SU-DHL-6 (cell line): Measurements from ENCODE around the gene GOLGA3.

Experiments
- H2AFZ ChIP-seq: fragments of 200-600 bp; sonication (generic); 2 replicates; pipeline ENCODE4 v1.6.1; 2014; ENCODE audit warnings: low read depth, mild to moderate bottlenecking, moderate library complexity, mixed read lengths, antibody characterized with exemption, low read length; ENCODE audit not compliant: severe bottlenecking
- H3F3A ChIP-seq: fragments of 200-600 bp; shearing (Covaris generic); 2 replicates; pipeline ENCODE4 v1.6.0; 2016; ENCODE audit warnings: antibody characterized with exemption, mild to moderate bottlenecking; ENCODE audit not compliant: insufficient read depth
- H3K27ac ChIP-seq: fragments of 200-600 bp; sonication (generic); 2 replicates; pipeline ENCODE4 v1.5.1; 2016; ENCODE audit warnings: low read depth, mild to moderate bottlenecking, low read length, moderate library complexity, mixed read lengths
- H3K27me3 ChIP-seq: fragments of 200-600 bp; sonication (generic), shearing (Covaris generic); 2 replicates; pipeline ENCODE4 v1.6.0; 2014; ENCODE audit warnings: mild to moderate bottlenecking, low read length
- H3K36me3 ChIP-seq: fragments of 200-600 bp; sonication (generic); 2 replicates; pipeline ENCODE4 v1.6.1; 2014; ENCODE audit warnings: mild to moderate bottlenecking, low read length, mixed read lengths
- H3K4me2 ChIP-seq: fragments of 300-600, 200-600 bp; shearing (Covaris generic), sonication (generic); 2 replicates; pipeline ENCODE4 v1.6.0; 2014; ENCODE audit warnings: low read length, low read depth, mild to moderate bottlenecking; ENCODE audit not compliant: poor library complexity, severe bottlenecking
- H3K4me3 ChIP-seq: fragments of 200-600 bp; sonication (generic); 2 replicates; pipeline ENCODE4 v1.5.1; 2014; ENCODE audit warnings: antibody characterized with exemption, low read length, mild to moderate bottlenecking, mixed read lengths; ENCODE audit not compliant: insufficient read depth, poor library complexity, severe bottlenecking
- H3K79me2 ChIP-seq: fragments of 200-600 bp; sonication (generic); 2 replicates; pipeline ENCODE4 v1.6.1; 2014; ENCODE audit warnings: mild to moderate bottlenecking, low read length, moderate library complexity; ENCODE audit not compliant: insufficient read depth
- H3K9ac ChIP-seq: fragments of 200-600 bp; sonication (generic); 2 replicates; pipeline ENCODE4 v1.7.0; 2014; ENCODE audit warnings: mild to moderate bottlenecking, low read length
- H3K9me2 ChIP-seq: fragments of 200-600 bp; sonication (generic); replicated peaks from 2 replicates; pipeline ENCODE4 v1.6.1; 2014; ENCODE audit warnings: low read length; ENCODE audit not compliant: insufficient read depth
- H3K9me3 ChIP-seq: fragments of 200-600 bp; sonication (generic); 2 replicates; pipeline ENCODE4 v1.6.1; 2014; ENCODE audit warnings: low read length, mixed read lengths; ENCODE audit not compliant: insufficient read depth
- H4K20me1 ChIP-seq: fragments of 200-600 bp; sonication (generic); 2 replicates; pipeline ENCODE4 v1.6.1; 2014; ENCODE audit warnings: low read depth, mild to moderate bottlenecking, antibody characterized with exemption, low read length, moderate library complexity, mixed read lengths
- CTCF ChIP-seq: fragments of 200-600 bp; sonication (generic); IDR thresholded peaks from one replicate; pipeline ENCODE4 v1.5.1; 2017; ENCODE audit warnings: antibody characterized with exemption, mild to moderate bottlenecking, low read length, moderate library complexity; ENCODE audit not compliant: insufficient read depth, poor library complexity, severe bottlenecking
- EZH2phosphoT487 ChIP-seq: fragments of 200-600 bp; sonication (generic), shearing (Covaris generic); conservative IDR thresholded peaks from 2 replicates; pipeline ENCODE4 v1.6.1; 2018; ENCODE audit warnings: mild to moderate bottlenecking, antibody characterized with exemption, low read length, moderate library complexity, mixed read lengths

Gene GOLGA3

GRCh38 chr12:132719954-132720324 is 108.7 kb downstream of the GOLGA3 start:
- Histone ChIP-seq H3K27ac (no peak overlapping the region), H3K79me2 (peaks cover 5% of the 10 kb centered on the region), H3K9me3 (no peaks in the 10 kb centered on the region), H3K36me3 (0 out of 2 replicates have a peak, but pooled peaks cover 8% of the 10 kb centered on the region), H3K9ac (no peak overlapping the region), H2AFZ (no peak overlapping the region), H4K20me1 (no peaks in the 10 kb centered on the region), H3K4me3 (no peak overlapping the region), H3K9me2 (no peaks in the 10 kb centered on the region), H3K27me3 (no peaks in the 10 kb centered on the region), H3K4me2 (no peak overlapping the region), H3F3A (peaks cover 18% of the 10 kb centered on the region)
- no peak for TF ChIP-seq CTCF
- no peak for TF ChIP-seq EZH2phosphoT487

- Histone ChIP-seq H3K4me3 (no peak overlapping the region), H3F3A (peaks cover 18% of the 10 kb centered on the region), H3K9ac (no peak overlapping the region), H3K36me3 (0 out of 2 replicates have a peak, but pooled peaks cover 8% of the 10 kb centered on the region), H3K4me2 (no peak overlapping the region), H3K9me2 (no peaks in the 10 kb centered on the region), H3K9me3 (no peaks in the 10 kb centered on the region), H4K20me1 (no peaks in the 10 kb centered on the region), H3K27ac (no peak overlapping the region), H3K79me2 (peaks cover 11% of the 10 kb centered on the region), H3K27me3 (no peaks in the 10 kb centered on the region), H2AFZ (no peak overlapping the region)
- TF ChIP-seq EZH2phosphoT487, result no peak
- no peak for TF ChIP-seq CTCF
Measured at GRCh38 chr12:132719141-132719953, 109.3 kb downstream of the GOLGA3 start.
